Astrocyte (in vitro differentiated cells and primary cell): ENCODE results near the gene CTBP2. TPM values are rescaled to one million over a fixed set of nuclear protein-coding genes. Genes with fewer than 3 reads are reported as not detected.

Source experiments
- DNase-seq: peaks from one replicate; pipeline ENCODE4 v3.0.0-alpha.2; 2010; ENCODE audit warnings: low read depth
- FAIRE-seq: peaks from 2 replicates; lab custom pipeline; 2011; peaks lifted over from hg19 to GRCh38; lab: Jason Lieb, UNC
- H2AFZ ChIP-seq: 2 replicates; pipeline ENCODE4 v1.6.0; 2012; ENCODE audit warnings: low read depth, low read length, inconsistent platforms
- H3K27ac ChIP-seq: 2 replicates; pipeline ENCODE4 v1.5.1; 2011; ENCODE audit warnings: low read depth, low read length, inconsistent platforms
- H3K27me3 ChIP-seq: 2 replicates; pipeline ENCODE4 v1.6.0; 2011; ENCODE audit warnings: low read length, inconsistent platforms; ENCODE audit not compliant: insufficient read depth
- H3K36me3 ChIP-seq: 2 replicates; pipeline ENCODE4 v1.5.1; 2011; ENCODE audit warnings: low read length, inconsistent platforms; ENCODE audit not compliant: insufficient read depth
- H3K4me1 ChIP-seq: 2 replicates; pipeline ENCODE4 v1.5.1; 2011; ENCODE audit warnings: low read length, inconsistent platforms; ENCODE audit not compliant: insufficient read depth
- H3K4me2 ChIP-seq: 2 replicates; pipeline ENCODE4 v1.6.0; 2012; ENCODE audit warnings: low read length, inconsistent platforms
- H3K4me3 ChIP-seq: 2 replicates; pipeline ENCODE4 v1.5.1; 2011; ENCODE audit warnings: low read depth, mild to moderate bottlenecking, low read length, inconsistent platforms; ENCODE audit not compliant: insufficient read depth
- H3K79me2 ChIP-seq: 2 replicates; pipeline ENCODE4 v1.6.0; 2012; ENCODE audit warnings: mild to moderate bottlenecking, low read length, inconsistent platforms; ENCODE audit not compliant: insufficient read depth
- H3K9ac ChIP-seq: 2 replicates; pipeline ENCODE4 v1.6.0; 2012; ENCODE audit warnings: mild to moderate bottlenecking, low read length, inconsistent platforms
- H3K9me3 ChIP-seq: 2 replicates; pipeline ENCODE4 v1.5.1; 2012; ENCODE audit warnings: low read depth, mild to moderate bottlenecking, low read length, inconsistent platforms; ENCODE audit not compliant: insufficient read depth
- H4K20me1 ChIP-seq: 2 replicates; pipeline ENCODE4 v1.6.0; 2012; ENCODE audit warnings: low read length, inconsistent platforms; ENCODE audit not compliant: insufficient read depth
- H3K27ac Mint-ChIP-seq: one replicate; pipeline ENCODE4 v1.8.0; 2021; ENCODE audit warnings: mild to moderate bottlenecking, mixed read lengths; ENCODE audit not compliant: unreplicated experiment
- H3K27me3 Mint-ChIP-seq: one replicate; pipeline ENCODE4 v1.8.0; 2021; ENCODE audit warnings: low read depth, mixed read lengths; ENCODE audit not compliant: unreplicated experiment
- H3K36me3 Mint-ChIP-seq: one replicate; pipeline ENCODE4 v1.8.0; 2021; ENCODE audit warnings: low read depth, mixed read lengths; ENCODE audit not compliant: unreplicated experiment
- H3K4me1 Mint-ChIP-seq: one replicate; pipeline ENCODE4 v1.8.0; 2021; ENCODE audit warnings: low read depth, mixed read lengths; ENCODE audit not compliant: unreplicated experiment
- H3K4me3 Mint-ChIP-seq: one replicate; pipeline ENCODE4 v1.8.0; 2021; ENCODE audit warnings: mild to moderate bottlenecking, moderate library complexity, mixed read lengths; ENCODE audit not compliant: unreplicated experiment
- H3K9me3 Mint-ChIP-seq: one replicate; pipeline ENCODE4 v1.8.0; 2021; ENCODE audit warnings: mild to moderate bottlenecking, mixed read lengths; ENCODE audit not compliant: unreplicated experiment
- EZH2 ChIP-seq: IDR thresholded peaks from 2 replicates; pipeline ENCODE4 v1.6.1; 2012; ENCODE audit warnings: mild to moderate bottlenecking, low read length, inconsistent platforms; ENCODE audit not compliant: insufficient read depth
- total RNA-seq: library from RNA; stranded (reverse); gene quantifications from 2 replicates; pipeline ENCODE4 v1.2.1, GENCODE V29; 2021
- TF ChIP-seq, protein P1 (sequence below): IDR thresholded peaks from 2 replicates; pipeline ENCODE4 v1.5.1; 2011; ENCODE audit warnings: low read depth, mild to moderate bottlenecking, inconsistent platforms, low read length, moderate library complexity; ENCODE audit not compliant: insufficient read depth

CTBP2 gene
- total RNA-seq, 1 donor from 2014 or later: 109 TPM

DNA sequence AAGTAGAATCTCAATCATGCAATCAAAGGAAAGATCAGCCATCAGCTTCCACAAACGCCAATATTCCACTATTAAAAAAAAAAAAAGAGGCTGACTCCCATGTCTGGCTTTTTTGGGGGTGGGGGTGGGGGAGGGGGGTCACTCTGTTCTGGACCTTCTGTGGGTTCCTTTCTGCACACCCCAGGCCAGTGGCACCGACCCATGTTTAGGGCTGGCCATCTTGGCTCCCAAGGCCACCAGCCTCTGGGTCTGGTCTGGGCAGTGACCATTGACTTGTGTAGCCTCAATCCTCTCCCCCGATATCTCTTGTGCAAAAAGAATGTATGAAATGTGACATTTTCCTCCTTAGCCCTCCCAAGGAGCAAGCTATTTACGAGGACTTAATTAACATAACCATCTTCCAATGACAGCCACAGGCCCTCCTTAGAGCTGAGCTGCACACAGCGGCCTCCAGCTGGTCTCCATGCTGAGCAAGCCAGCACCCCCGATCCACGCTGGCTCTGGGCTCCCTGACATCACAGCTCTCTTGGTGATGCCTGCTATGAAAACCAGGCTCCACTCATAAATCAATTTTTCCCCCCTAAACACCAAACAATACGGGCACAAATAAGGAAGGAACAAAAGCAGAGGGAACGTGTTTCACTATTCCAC, 118.4 kb downstream of the CTBP2 start:
- DNase-seq (no peak), FAIRE-seq (no peak)
- Mint-ChIP-seq H3K27ac (peak overlapping the region; percentile 77), H3K4me1 (peaks cover 55% of the 10 kb centered on the region), H3K4me3 (peak overlapping the region; percentile 5), H3K36me3 (peaks cover 14% of the 10 kb centered on the region), H3K9me3 (no peaks in the 10 kb centered on the region), H3K27me3 (no peaks in the 10 kb centered on the region)
- Histone ChIP-seq H3K4me3 (no peak overlapping the region), H3K27ac (no peak overlapping the region), H3K9me3 (no peaks in the 10 kb centered on the region), H3K36me3 (no peaks in the 10 kb centered on the region), H3K9ac (peak overlapping the region; percentile 27), H3K79me2 (peaks cover 91% of the 10 kb centered on the region), H4K20me1 (peaks cover 75% of the 10 kb centered on the region), H2AFZ (no peak overlapping the region), H3K4me1 (peaks cover 47% of the 10 kb centered on the region), H3K27me3 (no peaks in the 10 kb centered on the region), H3K4me2 (peak overlapping the region; percentile 25)
- TF ChIP-seq, protein P1, sequence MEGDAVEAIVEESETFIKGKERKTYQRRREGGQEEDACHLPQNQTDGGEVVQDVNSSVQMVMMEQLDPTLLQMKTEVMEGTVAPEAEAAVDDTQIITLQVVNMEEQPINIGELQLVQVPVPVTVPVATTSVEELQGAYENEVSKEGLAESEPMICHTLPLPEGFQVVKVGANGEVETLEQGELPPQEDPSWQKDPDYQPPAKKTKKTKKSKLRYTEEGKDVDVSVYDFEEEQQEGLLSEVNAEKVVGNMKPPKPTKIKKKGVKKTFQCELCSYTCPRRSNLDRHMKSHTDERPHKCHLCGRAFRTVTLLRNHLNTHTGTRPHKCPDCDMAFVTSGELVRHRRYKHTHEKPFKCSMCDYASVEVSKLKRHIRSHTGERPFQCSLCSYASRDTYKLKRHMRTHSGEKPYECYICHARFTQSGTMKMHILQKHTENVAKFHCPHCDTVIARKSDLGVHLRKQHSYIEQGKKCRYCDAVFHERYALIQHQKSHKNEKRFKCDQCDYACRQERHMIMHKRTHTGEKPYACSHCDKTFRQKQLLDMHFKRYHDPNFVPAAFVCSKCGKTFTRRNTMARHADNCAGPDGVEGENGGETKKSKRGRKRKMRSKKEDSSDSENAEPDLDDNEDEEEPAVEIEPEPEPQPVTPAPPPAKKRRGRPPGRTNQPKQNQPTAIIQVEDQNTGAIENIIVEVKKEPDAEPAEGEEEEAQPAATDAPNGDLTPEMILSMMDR: no peak
- no peak for TF ChIP-seq EZH2

DNA sequence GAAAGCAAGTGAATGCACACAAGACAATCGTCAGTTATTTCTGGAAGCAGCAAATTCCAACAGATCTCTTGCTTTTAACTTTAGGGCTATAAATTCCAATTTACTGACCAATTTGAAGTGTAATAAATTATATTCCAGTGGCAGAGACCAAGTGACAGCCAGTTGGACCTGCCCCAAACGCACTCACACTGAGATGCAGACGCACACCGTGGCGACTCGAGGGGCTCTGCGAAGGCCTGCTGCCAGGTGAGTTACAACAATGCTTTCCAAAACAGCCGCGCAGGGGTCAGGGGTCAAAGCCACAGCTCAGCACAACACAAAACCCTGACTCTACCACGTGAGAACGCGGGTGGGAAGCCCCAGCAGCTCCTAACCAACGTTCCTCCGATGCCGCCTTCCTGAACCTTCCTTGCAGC, 121.0 kb downstream of the CTBP2 start:
- TF ChIP-seq EZH2: no peak
- TF ChIP-seq, protein P1: no peak
- Mint-ChIP-seq H3K27ac (no peak overlapping the region), H3K27me3 (no peaks in the 10 kb centered on the region), H3K9me3 (no peaks in the 10 kb centered on the region), H3K36me3 (peaks cover 14% of the 10 kb centered on the region), H3K4me3 (no peak overlapping the region), H3K4me1 (peaks cover 64% of the 10 kb centered on the region)
- H3K79me2 ChIP-seq: peaks cover 80% of the 10 kb centered on the region
- peaks cover 64% of the 10 kb centered on the region for H4K20me1 ChIP-seq
- H3K9me3 ChIP-seq: no peaks in the 10 kb centered on the region
- H3K4me2 ChIP-seq: no peak overlapping the region
- no peaks in the 10 kb centered on the region for H3K27me3 ChIP-seq
- no peak overlapping the region for H2AFZ ChIP-seq
- no peak overlapping the region for H3K9ac ChIP-seq
- H3K36me3 ChIP-seq: no peaks in the 10 kb centered on the region
- no peak overlapping the region for H3K4me3 ChIP-seq
- FAIRE-seq (no peak), DNase-seq (peak; percentile 71)
- peaks cover 66% of the 10 kb centered on the region for H3K4me1 ChIP-seq
- H3K27ac ChIP-seq: no peak overlapping the region

DNA sequence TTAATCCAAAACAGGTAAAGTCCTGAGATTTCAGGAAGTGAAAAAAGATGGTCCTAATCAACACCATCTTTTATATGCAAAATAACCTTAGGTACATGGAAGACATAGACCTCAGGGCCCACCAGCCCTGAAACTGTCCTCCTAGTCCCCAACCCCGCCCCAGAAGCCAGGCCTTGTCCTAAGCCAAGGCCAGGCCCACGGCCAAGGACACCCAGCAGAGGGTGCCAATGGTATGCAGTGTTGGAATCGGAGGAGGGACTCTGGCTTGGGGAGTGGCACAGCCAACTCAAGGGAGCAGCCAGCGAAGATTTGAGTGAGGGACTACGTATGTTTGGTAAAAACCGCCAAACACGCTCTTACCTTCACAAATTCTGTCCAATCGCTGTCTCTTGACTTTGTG, 121.7 kb downstream of the CTBP2 start:
- no peak overlapping the region for H3K4me3 ChIP-seq
- no peaks in the 10 kb centered on the region for H3K36me3 ChIP-seq
- peaks cover 80% of the 10 kb centered on the region for H3K79me2 ChIP-seq
- H3K27ac ChIP-seq: no peak overlapping the region
- H3K27ac Mint-ChIP-seq: no peak overlapping the region
- FAIRE-seq: peak; percentile 41
- H3K4me1 ChIP-seq: peaks cover 69% of the 10 kb centered on the region
- H3K27me3 ChIP-seq: no peaks in the 10 kb centered on the region
- H3K36me3 Mint-ChIP-seq: peaks cover 14% of the 10 kb centered on the region
- H3K9ac ChIP-seq: no peak overlapping the region
- TF ChIP-seq EZH2: no peak
- TF ChIP-seq, protein P1: no peak
- H4K20me1 ChIP-seq: peaks cover 62% of the 10 kb centered on the region
- peaks cover 65% of the 10 kb centered on the region for H3K4me1 Mint-ChIP-seq
- H3K4me3 Mint-ChIP-seq: no peak overlapping the region
- H3K4me2 ChIP-seq: no peak overlapping the region
- no peaks in the 10 kb centered on the region for H3K9me3 ChIP-seq
- no peaks in the 10 kb centered on the region for H3K9me3 Mint-ChIP-seq
- H2AFZ ChIP-seq: no peak overlapping the region
- no peaks in the 10 kb centered on the region for H3K27me3 Mint-ChIP-seq
- no peak for DNase-seq
